K562 (cell line): ENCODE results near the gene ZNF407. TPM values are rescaled to one million over a fixed set of nuclear protein-coding genes. Genes with fewer than 3 reads are reported as not detected.

ENCODE experiments used
- ATAC-seq: fragments of 200-7000 bp; cut with Tn5 transposase; 3 replicates; pipeline ENCODE4 v1.9.1; 2020; ENCODE audit warnings: moderate library complexity
- BruUV-seq: library from RNA; stranded (reverse); fragments of 400-500 nt; replicated peaks from 2 replicates; lab custom pipeline; 2021; lab: Mats Ljungman, UMichigan
- CTCF ChIA-PET: fragments of 300-600 bp; formaldehyde crosslinking; extraction: SDS; loops from one replicate; lab custom pipeline; 2021; ENCODE audit warnings: low intra/inter-chr PET ratio; lab: Yijun Ruan, JAX
- POLR2A ChIA-PET: fragments of 300-600, 350-650 bp; sonication (Branson Sonifier 250); formaldehyde crosslinking; extraction: SDS; loops from one replicate; lab custom pipeline; 2021; ENCODE audit warnings: antibody characterized with exemption, inconsistent platforms; lab: Yijun Ruan, JAX
- DNase-seq, 4 experiments: peaks; one replicate each; pipeline versions ENCODE4 v3.0.0 to v3.0.0-alpha.2; 2011 to 2018; ENCODE audit warnings: low spot score in 3 of 4, mixed read lengths in 3 of 4; ENCODE audit errors: extremely low read depth in 1 of 4
- FAIRE-seq: peaks from 2 replicates; lab custom pipeline; 2011; peaks lifted over from hg19 to GRCh38; lab: Jason Lieb, UNC
- H2AFZ ChIP-seq: 2 replicates; pipeline ENCODE4 v1.6.0; 2011; ENCODE audit warnings: low read depth, low read length, control low read depth, inconsistent platforms
- H3K27ac ChIP-seq: fragments of 200-600 bp; 3 replicates; pipeline ENCODE4 v1.8.0; 2011; ENCODE audit warnings: low read depth, mild to moderate bottlenecking, control low read depth, inconsistent platforms, low read length, moderate library complexity, mixed read lengths; ENCODE audit errors: extremely low read depth
- H3K27me3 ChIP-seq, 2 experiments: fragments of 300-600 bp in 1 of 2; 2 replicates in 1 of 2; 3 replicates in 1 of 2; pipeline versions ENCODE4 v1.6.0 to v1.8.0; 2011; ENCODE audit warnings: inconsistent platforms in 2 of 2, low read length in 2 of 2, mild to moderate bottlenecking in 1 of 2, mixed read lengths in 1 of 2, moderate library complexity in 1 of 2; ENCODE audit not compliant: control insufficient read depth in 2 of 2, insufficient read depth in 2 of 2
- H3K36me3 ChIP-seq: fragments of 300-600 bp; 3 replicates; pipeline ENCODE4 v1.8.0; 2011; ENCODE audit warnings: mild to moderate bottlenecking, low read length, inconsistent platforms; ENCODE audit not compliant: control insufficient read depth, insufficient read depth
- H3K4me1 ChIP-seq, 2 experiments: fragments of 200-600 bp in 1 of 2; replicated peaks in 1 of 2; 2 replicates in 1 of 2; 3 replicates in 1 of 2; pipeline versions ENCODE4 v1.5.1 to v1.8.0; 2011; ENCODE audit warnings: inconsistent platforms in 2 of 2, low read length in 2 of 2, mild to moderate bottlenecking in 1 of 2, mixed read lengths in 1 of 2, moderate library complexity in 1 of 2; ENCODE audit not compliant: control insufficient read depth in 2 of 2, insufficient read depth in 2 of 2
- H3K4me2 ChIP-seq: 2 replicates; pipeline ENCODE4 v1.6.1; 2011; ENCODE audit warnings: low read length, control low read depth, inconsistent platforms, mixed read lengths; ENCODE audit not compliant: insufficient read depth
- H3K4me3 ChIP-seq: fragments of 200-600 bp; sonication (generic), shearing (Covaris generic); 2 replicates; pipeline ENCODE4 v1.5.1; 2016; ENCODE audit warnings: control low read depth, inconsistent platforms
- H3K79me2 ChIP-seq: fragments of 200-600 bp; 3 replicates; pipeline ENCODE4 v1.8.0; 2011; ENCODE audit warnings: low read length, inconsistent platforms; ENCODE audit not compliant: control insufficient read depth, insufficient read depth
- H3K9ac ChIP-seq, 2 experiments: 2 replicates each; pipeline versions ENCODE4 v1.6.0 to v1.6.1; 2011; ENCODE audit warnings: low read depth in 2 of 2, low read length in 2 of 2, control low read depth in 1 of 2, inconsistent platforms in 1 of 2, mild to moderate bottlenecking in 1 of 2, mixed read lengths in 1 of 2; ENCODE audit not compliant: insufficient read depth in 1 of 2
- H3K9me1 ChIP-seq: one replicate; pipeline ENCODE4 v1.6.0; 2011; ENCODE audit warnings: inconsistent platforms, mild to moderate bottlenecking, low read length, moderate library complexity; ENCODE audit not compliant: control insufficient read depth, insufficient read depth
- H3K9me3 ChIP-seq: replicated peaks from 2 replicates; pipeline ENCODE4 v1.5.1; 2011; ENCODE audit warnings: low read depth, low read length, inconsistent platforms; ENCODE audit not compliant: control insufficient read depth, insufficient read depth
- H4K20me1 ChIP-seq: replicated peaks from 2 replicates; pipeline ENCODE4 v1.6.1; 2011; ENCODE audit warnings: low read length, inconsistent platforms, mixed read lengths; ENCODE audit not compliant: control insufficient read depth, insufficient read depth
- CAMTA2 ChIP-seq: fragments of 250-450 bp; sonication (Bioruptor Pico); conservative IDR thresholded peaks from 2 replicates; pipeline ENCODE4 v1.5.1; 2022
- CBX1 ChIP-seq: sonication (generic); IDR thresholded peaks from 2 replicates; pipeline ENCODE4 v1.6.1; 2016; ENCODE audit warnings: antibody characterized with exemption, low read depth, mild to moderate bottlenecking
- EHMT2 ChIP-seq: fragments of 450-650 bp; IDR thresholded peaks from 2 replicates; pipeline ENCODE4 v1.6.1; 2018; ENCODE audit warnings: antibody characterized with exemption
- HMGXB4 ChIP-seq: sonication (generic); formaldehyde crosslinking; IDR thresholded peaks from 2 replicates; pipeline ENCODE4 v1.8.1; 2023; ENCODE audit warnings: mild to moderate bottlenecking, missing genetic modification reagents
- HNRNPUL1 ChIP-seq: fragments of 200-400 bp; formaldehyde crosslinking; IDR thresholded peaks from 2 replicates; pipeline ENCODE4 v1.6.1; 2017; ENCODE audit warnings: low read length
- JUNB ChIP-seq: fragments of 450-650 bp; formaldehyde crosslinking; conservative IDR thresholded peaks from 2 replicates; pipeline ENCODE4 v1.4.0; 2020; ENCODE audit warnings: mild to moderate bottlenecking
- KDM1A ChIP-seq, 2 experiments: fragments of 450-650 bp; IDR thresholded peaks; 2 replicates each; pipeline ENCODE4 v1.6.1; 2016; ENCODE audit warnings: mild to moderate bottlenecking in 2 of 2
- PBX2 ChIP-seq, 2 experiments: IDR thresholded peaks in 1 of 2; conservative IDR thresholded peaks in 1 of 2; 2 replicates each; pipeline ENCODE4 v1.6.1; 2016; ENCODE audit warnings: low read depth in 2 of 2, mild to moderate bottlenecking in 1 of 2, missing compliant biosample characterization in 1 of 2, missing genetic modification characterization in 1 of 2, moderate library complexity in 1 of 2
- TCF7L2 ChIP-seq: fragments of 150-350 bp; IDR thresholded peaks from 2 replicates; pipeline ENCODE4 v1.6.1; 2016; ENCODE audit warnings: low read depth, mild to moderate bottlenecking, low read length, moderate library complexity
- ZKSCAN1 ChIP-seq: fragments of 150-350 bp; IDR thresholded peaks from 2 replicates; pipeline ENCODE4 v1.6.1; 2016; ENCODE audit warnings: low read depth, low read length
- ZMIZ1 ChIP-seq, 2 experiments: fragments of 150-350 bp in 1 of 2; IDR thresholded peaks; 2 replicates each; pipeline ENCODE4 v1.6.1; 2012 to 2016; ENCODE audit warnings: low read depth in 2 of 2, low read length in 2 of 2, mild to moderate bottlenecking in 1 of 2, moderate library complexity in 1 of 2
- ZNF224 ChIP-seq: sonication (generic); formaldehyde crosslinking; IDR thresholded peaks from 2 replicates; pipeline ENCODE4 v1.8.0; 2022; ENCODE audit warnings: mild to moderate bottlenecking, missing genetic modification reagents
- WGBS: fragments of 100-300 bp; shearing (Covaris generic); methylation state at CpG from one replicate; pipeline ENCODE4 v1.1.6; 2016; ENCODE audit warnings: low coverage, mixed read lengths; ENCODE audit not compliant: insufficient coverage; ENCODE audit errors: missing lambda C conversion rate; 5-methylcytosine and 5-hydroxymethylcytosine counted together
- in situ Hi-C: fragments of 300-500 bp; cut with MboI; formaldehyde crosslinking; loops from 4 replicates; pipeline ENCODE4 v1.15.0; 2018; ENCODE audit warnings: inconsistent platforms, mixed read lengths
- intact Hi-C: fragments of 100-400 bp; cut with micrococcal nuclease; formaldehyde crosslinking; loops from 2 replicates; pipeline ENCODE4 v1.14.2; 2022
- polyA plus RNA-seq, 8 experiments: library from polyadenylated mRNA; depleted of rRNA in 4 of 8; stranded (reverse) in 5 of 8; unstranded in 3 of 8; fragments of >200 nt; fragmentation: Nextera tagmentation in 2 of 8; fragmentation: Illumina TruSeq in 1 of 8; extraction: Ambion mirVana in 2 of 8; extraction: Trizol in 1 of 8; gene quantifications; 2 replicates each; pipeline versions ENCODE4 v1.2.1 to v1.2.3, GENCODE V29; 2011 to 2014; ENCODE audit warnings: inconsistent platforms in 1 of 8, missing spikeins in 1 of 8
- total RNA-seq, 7 experiments: library from RNA; depleted of rRNA in 6 of 7; stranded (reverse); fragments of >200 nt in 6 of 7; fragmentation: Illumina TruSeq in 2 of 7; extraction: Trizol in 2 of 7; gene quantifications; 2 replicates each; pipeline versions ENCODE4 v1.2.1 to v1.2.3, GENCODE V29; 2011 to 2021; ENCODE audit warnings: low replicate concordance in 1 of 7

Gene ZNF407
- total and polyA plus RNA-seq, 9 of the 15 experiments (the other 6 are each of a cell fraction or from before 2014, with no cell fraction given), result 0.21 to 5.4 (median 2.3) TPM

GRCh38 chr18:74587441-74587840 is 10.2 kb upstream of the ZNF407 start:
- TF ChIP-seq PBX2 (CRISPR knock-in tag; IDR thresholded peaks at IDR 0.05; ENCODE audit: low read depth) (no peak), PBX2 (tag; conservative IDR thresholded peaks at IDR 0.05; ENCODE audit: low read depth) (no peak), CAMTA2 (CRISPR knock-in tag) (no peak), JUNB (no peak), CBX1 (no peak), ZMIZ1 (IDR thresholded peaks at IDR 0.05; ENCODE audit: low read depth in 2 of 2, low read length in 2 of 2) (no peak), HMGXB4 (no peak), ZNF224 (CRISPR knock-in tag) (no peak), TCF7L2 (no peak), EHMT2 (no peak), KDM1A (IDR thresholded peaks at IDR 0.05) (no peak), ZKSCAN1 (no peak), HNRNPUL1 (no peak)
- H3K27ac ChIP-seq, result no peak overlapping the region
- FAIRE-seq (no peak), DNase-seq (no peak), ATAC-seq (no peak)
- H3K9ac ChIP-seq, result no peak overlapping the region
- no peaks in the 10 kb centered on the region for H4K20me1 ChIP-seq
- H3K27me3 ChIP-seq, result peaks cover 0 to 14% of the 10 kb centered on the region in 2 experiments; a peak in 4 of 5 replicates
- WGBS, result 1% methylated on average over 8 of the region's 8 CpGs
- in situ Hi-C loops (no loop called here), intact Hi-C loops (no loop called here)
- ChIA-PET CTCF (no interaction called here), POLR2A (no interaction called here)
- no peaks in the 10 kb centered on the region for H3K4me1 ChIP-seq
- no peak overlapping the region for H3K4me2 ChIP-seq
- BruUV-seq, result no TSS peak
- H3K79me2 ChIP-seq, result no peaks in the 10 kb centered on the region
- H2AFZ ChIP-seq, result no peak overlapping the region
- no peak overlapping the region for H3K4me3 ChIP-seq
- no peaks in the 10 kb centered on the region for H3K9me3 ChIP-seq
- H3K9me1 ChIP-seq, result no peaks in the 10 kb centered on the region
- H3K36me3 ChIP-seq, result no peaks in the 10 kb centered on the region
